HG03039 (cell line): ENCODE measurements around the gene TEX26.

ENCODE experiments used
- ATAC-seq: cut with Tn5 transposase; IDR thresholded peaks from one replicate; pipeline ENCODE4 v1.9.1; 2021; ENCODE audit warnings: mild to moderate bottlenecking, moderate library complexity; ENCODE audit not compliant: unreplicated experiment

The TEX26 gene

GRCh38 chr13:30932481-30933353 lies at the start of gene TEX26:
TSS of gene TEX26 (plus strand) at chr13:30932656. CDS start at chr13:30932716, 60 bp downstream.
- no peak for ATAC-seq

- no peak for ATAC-seq
Observed at GRCh38 chr13:30882996-30883766, 49.3 kb upstream of the TEX26 start.

- ATAC-seq: no peak
Observed at GRCh38 chr13:30884543-30884942, 47.9 kb upstream of the TEX26 start.

- ATAC-seq: no peak
Observed at GRCh38 chr13:30889196-30889690, 43.2 kb upstream of the TEX26 start.

GRCh38 chr13:30892966-30893365 lies 39.5 kb upstream of the TEX26 start:
- ATAC-seq: no peak

- ATAC-seq: no peak
Observed at GRCh38 chr13:30895773-30896172, 36.7 kb upstream of the TEX26 start.

GRCh38 chr13:30898070-30898469 lies 34.4 kb upstream of the TEX26 start:
- no peak for ATAC-seq

- ATAC-seq: no peak
Observed at GRCh38 chr13:30898678-30899241, 33.7 kb upstream of the TEX26 start.

GRCh38 chr13:30900436-30900835 lies 32.0 kb upstream of the TEX26 start:
- no peak for ATAC-seq

- no peak for ATAC-seq
Observed at GRCh38 chr13:30900952-30901749, 31.3 kb upstream of the TEX26 start.

- ATAC-seq: no peak
Observed at GRCh38 chr13:30904043-30904442, 28.4 kb upstream of the TEX26 start.

- ATAC-seq: no peak
Observed at GRCh38 chr13:30905932-30906383, 26.5 kb upstream of the TEX26 start, which contains the start of gene MEDAG. TSS of gene MEDAG (plus strand) at chr13:30906271. CDS start at chr13:30906516, 245 bp downstream.

GRCh38 chr13:30906411-30907051 lies 25.9 kb upstream of the TEX26 start:
- ATAC-seq: no peak

GRCh38 chr13:30907121-30907861 lies 25.2 kb upstream of the TEX26 start:
- no peak for ATAC-seq

GRCh38 chr13:30908416-30908980 lies 24.0 kb upstream of the TEX26 start:
- no peak for ATAC-seq

GRCh38 chr13:30910676-30911075 lies 21.8 kb upstream of the TEX26 start:
- no peak for ATAC-seq

GRCh38 chr13:30915691-30916541 lies 16.5 kb upstream of the TEX26 start:
- ATAC-seq: no peak

- ATAC-seq: no peak
Observed at GRCh38 chr13:30916991-30917390, 15.5 kb upstream of the TEX26 start.
